GM19238 (cell line): ENCODE results near the gene WWOX.
"Not testable (repeated sequence)": the region's sequence is repeated elsewhere in the genome, so short reads cannot be mapped to it uniquely, and the experiment has no call there.

ENCODE experiments used
- DNase-seq: peaks from one replicate; pipeline ENCODE4 v3.0.0; 2011; ENCODE audit warnings: low spot score; ENCODE audit not compliant: insufficient read length

Gene WWOX

DNA sequence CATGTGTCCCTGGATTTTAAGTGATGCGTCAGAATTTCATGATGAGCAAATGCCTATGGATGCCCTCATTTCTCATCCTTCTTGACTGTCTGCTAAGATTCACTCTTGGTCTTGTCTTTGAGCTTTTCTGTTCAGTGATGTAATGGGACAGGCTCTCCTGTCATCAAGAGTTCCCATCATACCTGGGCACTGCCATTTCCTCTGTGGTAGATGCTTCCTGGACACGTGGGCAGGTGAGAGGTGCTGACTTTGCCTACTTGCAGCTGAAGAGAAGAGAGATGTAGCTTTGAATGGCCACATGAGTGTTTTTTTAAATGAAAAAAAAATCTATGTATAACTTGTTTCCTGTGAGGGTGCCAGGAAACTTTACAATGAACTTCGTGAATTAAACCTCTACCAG is 943.4 kb downstream of the WWOX start:
- DNase-seq: no peak

DNA sequence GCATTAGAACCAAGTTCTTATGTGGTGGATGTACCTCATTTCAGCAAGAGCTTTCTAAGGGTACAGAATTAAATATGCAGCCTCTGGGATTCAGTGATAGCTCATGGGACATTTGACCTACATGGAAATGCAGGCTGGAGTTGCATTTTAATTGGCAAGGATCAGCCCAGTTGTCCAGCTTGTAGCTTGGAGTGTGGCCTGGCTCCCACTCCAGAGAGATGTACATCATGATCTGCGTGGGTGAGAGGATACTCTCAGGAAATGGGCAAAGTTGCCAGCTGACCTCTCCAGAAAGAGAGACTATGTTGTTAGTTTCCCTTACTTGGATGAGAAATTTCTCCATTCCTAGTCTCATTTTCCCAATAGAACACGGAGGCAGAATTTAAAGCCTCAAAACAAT is 945.7 kb downstream of the WWOX start:
- DNase-seq: no peak

DNA sequence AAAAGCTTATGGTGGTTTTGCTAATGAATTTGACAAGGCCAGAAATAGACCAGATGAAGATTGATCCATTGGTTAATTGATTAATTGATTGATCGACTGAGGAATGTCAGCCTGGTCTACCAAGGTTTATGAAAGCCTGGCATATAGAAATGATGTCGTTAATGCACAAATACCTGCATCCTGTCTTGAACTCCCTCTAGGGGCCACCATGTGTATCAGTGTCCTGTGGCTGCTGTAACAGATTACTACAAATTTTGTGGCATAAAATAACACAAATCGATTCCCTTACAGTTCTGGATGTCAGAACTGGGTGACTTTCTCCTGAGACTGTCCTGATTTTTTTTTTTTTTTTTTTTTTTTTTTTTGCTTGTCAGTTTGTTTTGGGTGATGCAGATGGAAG is 947.9 kb downstream of the WWOX start:
- DNase-seq: peak; percentile 3

GRCh38 chr16:79049040-79049439 is 949.6 kb downstream of the WWOX start:
- no peak for DNase-seq

GRCh38 chr16:79050063-79050462 is 950.6 kb downstream of the WWOX start:
- DNase-seq: no peak

DNA sequence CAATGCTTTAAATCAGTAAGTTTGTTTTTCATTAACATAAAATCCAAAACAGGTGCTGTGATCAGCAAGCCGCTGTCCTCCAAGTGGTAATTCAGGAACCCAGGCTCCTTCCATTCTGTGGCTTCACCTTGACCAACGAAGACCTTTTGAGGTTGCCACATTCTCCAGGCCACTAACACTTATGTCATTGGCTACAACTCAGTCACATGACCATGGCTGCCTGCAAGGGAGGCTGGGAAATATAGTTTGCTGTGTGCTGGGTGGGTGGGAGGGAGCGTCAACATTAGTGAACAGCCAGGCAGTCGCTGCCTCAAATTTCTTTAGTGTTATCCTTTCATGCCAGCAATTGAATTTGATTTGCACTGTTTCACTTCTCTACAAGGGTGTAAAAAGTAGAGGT is 951.9 kb downstream of the WWOX start:
- DNase-seq: no peak

GRCh38 chr16:79052198-79052597 is 952.7 kb downstream of the WWOX start:
- DNase-seq: not testable (repeated sequence)

DNA sequence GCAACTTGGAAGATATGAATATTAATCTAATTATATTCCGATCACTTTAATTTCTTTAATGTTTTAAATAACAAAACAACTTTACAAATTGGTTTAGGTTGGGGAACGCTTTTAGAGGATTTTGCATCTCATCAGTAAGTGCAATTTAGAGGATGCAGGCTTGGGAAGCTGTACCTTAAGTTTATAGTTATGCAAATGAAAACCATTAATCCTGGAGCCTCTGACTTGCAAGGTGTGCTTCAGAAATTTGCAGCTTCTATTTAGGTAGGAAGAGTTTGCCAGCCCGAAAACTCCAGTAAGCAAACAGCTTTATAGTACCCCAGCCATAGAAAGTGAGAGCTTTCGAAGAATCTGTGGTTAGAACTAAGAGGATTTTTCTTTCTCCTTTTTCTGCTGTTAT is 954.1 kb downstream of the WWOX start:
- DNase-seq: no peak

- DNase-seq: no peak
Observed at GRCh38 chr16:79054211-79054984, 954.9 kb downstream of the WWOX start.

DNA sequence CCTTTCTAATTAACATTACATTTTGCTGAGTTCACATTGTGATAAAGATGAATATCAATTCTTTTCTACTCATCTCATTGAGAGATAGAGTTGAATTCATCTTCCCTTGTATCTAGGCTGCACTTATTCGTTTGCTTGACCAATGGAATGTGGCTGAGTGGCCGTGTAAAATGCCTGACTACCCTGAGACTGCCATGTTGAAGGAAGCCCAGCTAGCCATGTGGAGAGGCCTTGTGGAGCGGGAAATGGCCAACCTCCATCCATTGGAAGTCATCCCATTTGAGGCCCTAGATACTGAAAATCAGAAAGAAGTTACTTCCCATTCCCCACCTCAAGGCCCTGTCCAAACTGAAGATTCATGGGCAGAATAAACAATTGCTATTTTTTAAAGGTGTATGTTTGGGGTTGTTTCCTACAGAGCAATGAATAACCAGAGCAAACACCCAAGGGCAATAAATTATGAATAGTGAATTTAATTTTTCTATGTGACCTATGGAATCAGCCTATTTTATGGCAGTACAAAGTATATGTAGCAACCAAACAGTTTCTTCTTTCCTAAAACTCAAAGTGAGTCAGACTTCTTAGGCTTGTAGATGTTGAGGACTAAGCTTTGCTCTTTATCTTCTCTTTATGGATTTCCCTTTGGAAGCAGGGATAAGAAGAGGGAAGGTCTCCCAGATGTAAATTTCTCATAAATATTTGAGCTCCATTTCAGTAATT is 956.0 kb downstream of the WWOX start:
- no peak for DNase-seq

- no peak for DNase-seq
Observed at GRCh38 chr16:79061181-79061580, 961.7 kb downstream of the WWOX start.

DNA sequence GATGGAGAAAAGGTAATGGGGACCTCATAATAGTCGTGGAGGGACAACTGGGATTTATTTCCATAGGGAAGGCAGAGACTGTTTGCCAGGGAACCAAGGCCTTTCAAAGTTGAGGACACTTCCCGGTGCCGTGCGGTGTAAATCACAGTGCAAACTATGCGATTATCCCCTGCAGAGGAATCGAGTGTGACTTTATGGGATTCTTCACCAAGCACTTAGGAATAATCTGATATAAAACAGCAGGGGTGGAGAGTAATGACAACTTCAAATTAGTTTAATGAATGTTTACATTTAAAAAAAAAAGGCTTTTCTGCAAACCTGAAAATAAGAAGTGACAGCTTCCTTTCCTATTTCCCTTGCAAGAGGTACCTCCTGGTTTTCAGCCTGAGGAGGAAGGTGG is 962.9 kb downstream of the WWOX start:
- DNase-seq: no peak

DNA sequence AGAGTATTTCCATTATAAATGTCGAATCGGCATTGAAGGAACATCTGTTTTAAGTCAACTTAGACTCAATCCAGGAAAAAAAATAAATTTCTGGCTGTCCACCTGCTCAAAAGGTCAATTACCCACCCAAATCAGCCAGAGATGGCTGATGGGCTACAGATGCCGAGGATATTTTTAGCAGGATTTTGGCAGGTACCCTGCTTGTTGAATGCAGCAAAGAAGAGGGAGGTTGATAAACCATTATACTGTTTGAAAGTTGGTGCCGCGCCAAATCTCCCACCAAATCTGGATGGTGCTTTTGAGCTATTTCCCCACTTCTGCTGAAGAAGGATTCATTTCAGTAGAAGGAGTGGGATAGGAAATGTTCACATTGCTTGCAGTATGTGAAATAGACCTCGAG is 963.4 kb downstream of the WWOX start:
- no peak for DNase-seq

DNA sequence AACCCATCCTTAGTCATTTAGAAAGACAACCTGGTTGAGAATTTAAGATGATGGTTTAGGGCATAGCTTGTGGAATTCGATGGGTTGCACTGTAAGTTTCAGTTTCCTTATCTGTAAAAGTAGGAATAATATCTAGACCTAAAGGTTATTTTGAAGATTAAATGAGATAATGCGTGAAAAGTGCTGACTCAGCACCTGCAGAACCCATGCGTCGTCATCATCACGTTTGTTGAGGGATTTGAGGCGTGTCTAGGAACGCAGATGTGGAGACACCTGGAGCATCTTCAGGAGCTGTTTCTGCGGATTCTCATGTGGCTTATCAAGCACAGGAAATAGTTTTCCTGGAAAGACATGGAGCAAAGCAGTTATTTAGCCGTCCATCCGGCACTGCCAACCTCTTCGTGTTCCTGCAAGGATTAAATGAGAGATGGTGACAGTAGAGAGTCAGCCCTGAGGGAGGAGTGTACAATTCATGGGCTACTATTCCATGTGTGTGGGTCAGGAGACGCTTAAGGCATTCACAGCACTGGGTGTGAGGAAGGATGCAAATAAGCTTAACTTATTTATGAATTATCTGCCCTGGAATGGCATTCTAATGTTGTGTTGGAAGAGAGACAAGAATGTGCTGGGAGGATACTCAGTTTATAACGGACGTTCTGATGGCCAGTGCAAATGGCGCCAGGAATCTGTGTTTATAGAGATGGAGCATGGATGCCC is 965.0 kb downstream of the WWOX start:
- DNase-seq: no peak

DNA sequence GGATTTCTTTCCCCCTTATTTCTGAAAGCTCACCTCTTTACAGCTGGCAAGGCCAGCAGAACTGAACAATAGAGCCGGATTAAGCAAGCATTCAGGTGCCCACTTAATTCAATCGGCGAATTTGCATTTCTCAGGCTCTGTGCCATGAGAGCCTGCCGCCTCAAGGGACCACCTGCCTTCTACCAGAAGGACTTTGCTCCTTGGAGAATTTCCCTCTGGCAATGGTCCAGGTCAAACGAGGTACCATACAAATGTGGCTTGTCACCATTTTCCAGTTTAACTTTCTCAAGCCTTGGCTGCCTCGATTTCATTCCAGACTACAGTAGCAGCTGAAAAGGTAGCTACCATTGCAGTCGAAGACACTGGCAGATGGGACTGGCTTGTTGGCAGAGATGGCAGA is 967.1 kb downstream of the WWOX start:
- no peak for DNase-seq

DNA sequence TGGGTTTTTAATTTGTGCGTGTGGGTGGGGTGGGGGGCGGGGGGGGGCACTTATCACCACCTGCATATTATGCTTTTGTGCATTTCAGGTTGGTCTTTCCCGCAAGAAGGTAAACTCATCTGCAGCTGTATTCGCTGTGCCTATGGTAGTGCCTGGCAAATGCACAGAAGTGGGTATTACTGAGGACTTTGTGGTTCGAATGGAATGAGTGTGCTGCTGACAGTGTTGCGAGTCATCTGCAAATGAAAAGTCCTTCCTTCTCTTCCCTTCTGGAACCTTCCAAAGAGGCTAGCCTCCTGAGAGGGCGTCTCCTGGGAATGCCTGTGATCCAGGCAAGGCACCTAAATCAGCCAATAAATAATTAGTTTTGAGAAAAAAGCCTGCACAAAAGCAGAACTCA is 968.1 kb downstream of the WWOX start:
- no peak for DNase-seq

- no peak for DNase-seq
Observed at GRCh38 chr16:79069121-79069520, 969.7 kb downstream of the WWOX start.

- DNase-seq: no peak
Observed at GRCh38 chr16:79069633-79070032, 970.2 kb downstream of the WWOX start.

GRCh38 chr16:79071424-79071823 is 972.0 kb downstream of the WWOX start:
- no peak for DNase-seq

DNA sequence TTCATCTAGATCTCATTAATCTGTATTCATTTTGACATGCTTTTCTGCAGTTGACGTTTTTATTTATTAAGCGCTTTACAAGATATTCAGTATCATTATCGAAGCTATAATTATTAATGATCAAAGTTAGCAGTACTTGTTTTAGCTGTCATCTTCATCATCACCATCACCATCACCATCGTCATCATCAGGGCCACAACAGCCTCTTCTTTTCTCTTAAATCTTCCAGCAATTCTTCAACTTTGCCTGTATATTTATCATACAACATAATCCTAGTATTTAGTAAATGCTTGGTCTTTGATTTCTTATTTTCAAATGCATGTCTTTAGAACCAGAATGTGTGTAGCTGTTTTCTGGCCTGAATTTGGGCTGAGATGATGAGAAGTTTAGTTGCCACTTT is 973.1 kb downstream of the WWOX start:
- no peak for DNase-seq

- DNase-seq: no peak
Observed at GRCh38 chr16:79073566-79073965, 974.1 kb downstream of the WWOX start.

- DNase-seq: no peak
Observed at GRCh38 chr16:79074541-79074940, 975.1 kb downstream of the WWOX start.
